GM19240 (cell line): Measurements from ENCODE around the gene GRAMD2B.
"Not testable (repeated sequence)": the region's sequence is repeated elsewhere in the genome, so short reads cannot be mapped to it uniquely, and the experiment has no call there.

ENCODE experiments used
- DNase-seq: peaks from one replicate; pipeline ENCODE4 v3.0.0; 2011; ENCODE audit warnings: low spot score; ENCODE audit not compliant: insufficient read length

The GRAMD2B gene

GRCh38 chr5:126449751-126450271, 26.6 kb downstream of the GRAMD2B start:
- no peak for DNase-seq

- no peak for DNase-seq
Measured at GRCh38 chr5:126450346-126450745, 27.1 kb downstream of the GRAMD2B start.

GRCh38 chr5:126450907-126451306, 27.7 kb downstream of the GRAMD2B start:
- DNase-seq, result no peak

DNA sequence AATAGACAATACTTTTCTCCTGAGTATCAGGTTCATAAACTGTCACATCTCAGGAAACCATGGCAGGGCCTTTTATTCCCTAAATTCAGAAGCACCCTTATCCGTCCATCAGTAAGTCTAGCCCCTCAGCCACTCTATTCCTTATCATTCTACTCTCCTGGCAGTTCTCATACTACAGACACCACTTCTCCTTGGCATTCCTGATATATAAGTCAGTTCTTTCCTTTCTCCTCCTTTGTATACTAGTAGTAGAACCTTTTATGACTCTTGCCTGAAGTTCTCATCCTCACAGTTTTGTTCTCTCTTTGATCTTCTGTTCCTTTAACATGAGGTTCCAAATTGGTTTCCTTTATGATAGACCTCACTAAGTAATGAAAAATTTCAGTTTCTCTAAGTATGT, 29.3 kb downstream of the GRAMD2B start:
- no peak for DNase-seq

DNA sequence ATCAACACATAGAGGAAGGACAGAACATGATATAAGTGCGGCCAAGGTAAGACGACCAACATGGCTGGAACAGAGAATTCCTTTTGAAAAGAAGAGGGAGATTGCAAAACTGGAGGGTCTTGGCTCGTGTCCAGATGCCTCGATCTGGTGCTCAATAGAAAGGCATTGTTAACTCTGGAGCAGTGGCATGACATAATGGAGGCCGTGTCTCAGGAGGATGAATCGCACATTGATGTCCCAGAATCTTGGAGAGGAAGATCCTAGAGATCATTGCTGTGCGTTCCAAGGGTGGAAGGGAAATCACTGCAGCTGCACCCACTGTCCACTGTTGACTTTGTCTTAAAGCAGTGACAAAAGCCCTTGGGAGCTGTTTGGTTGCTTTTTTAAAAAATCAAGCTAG, 30.9 kb downstream of the GRAMD2B start:
- DNase-seq, result no peak

DNA sequence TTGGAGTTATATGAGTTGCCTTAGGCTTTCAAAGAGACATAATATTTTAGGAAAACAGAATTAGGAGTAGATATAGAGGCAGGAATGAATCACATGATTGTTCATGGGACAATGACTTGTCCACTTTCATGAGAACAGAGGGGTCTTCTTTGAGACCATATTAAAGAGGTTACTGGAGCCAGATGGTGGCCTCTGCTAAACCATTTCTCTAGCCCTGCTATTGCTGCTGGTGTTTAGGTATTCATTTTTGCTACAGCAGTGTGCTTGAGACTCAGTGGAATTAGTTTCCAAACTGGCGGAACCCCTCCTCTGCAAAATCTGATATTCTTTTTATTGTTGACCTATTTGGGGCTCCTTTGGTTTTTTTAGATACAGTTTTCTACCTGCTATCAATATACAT, 31.3 kb downstream of the GRAMD2B start:
- DNase-seq, result no peak

DNA sequence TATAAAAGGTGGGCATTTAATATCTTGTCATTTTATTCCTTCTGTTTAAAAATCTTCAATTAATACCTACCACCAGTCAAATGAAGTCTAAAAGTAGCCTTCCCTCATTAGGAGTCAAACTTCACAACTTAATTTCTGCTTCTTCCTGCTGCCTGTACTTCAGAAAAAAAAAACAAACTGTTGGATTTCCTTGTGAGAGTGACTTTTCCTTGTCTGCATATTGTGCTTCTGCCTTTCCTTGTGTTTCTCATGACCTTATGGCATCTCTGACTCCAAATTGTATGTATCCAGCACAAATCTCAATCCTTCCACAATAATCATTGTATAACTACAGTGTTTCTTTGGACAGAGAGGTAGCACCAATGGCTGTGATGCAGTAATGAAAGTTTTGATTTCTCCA, 32.1 kb downstream of the GRAMD2B start:
- DNase-seq, result no peak

GRCh38 chr5:126455728-126456127, 32.5 kb downstream of the GRAMD2B start:
- DNase-seq, result no peak

DNA sequence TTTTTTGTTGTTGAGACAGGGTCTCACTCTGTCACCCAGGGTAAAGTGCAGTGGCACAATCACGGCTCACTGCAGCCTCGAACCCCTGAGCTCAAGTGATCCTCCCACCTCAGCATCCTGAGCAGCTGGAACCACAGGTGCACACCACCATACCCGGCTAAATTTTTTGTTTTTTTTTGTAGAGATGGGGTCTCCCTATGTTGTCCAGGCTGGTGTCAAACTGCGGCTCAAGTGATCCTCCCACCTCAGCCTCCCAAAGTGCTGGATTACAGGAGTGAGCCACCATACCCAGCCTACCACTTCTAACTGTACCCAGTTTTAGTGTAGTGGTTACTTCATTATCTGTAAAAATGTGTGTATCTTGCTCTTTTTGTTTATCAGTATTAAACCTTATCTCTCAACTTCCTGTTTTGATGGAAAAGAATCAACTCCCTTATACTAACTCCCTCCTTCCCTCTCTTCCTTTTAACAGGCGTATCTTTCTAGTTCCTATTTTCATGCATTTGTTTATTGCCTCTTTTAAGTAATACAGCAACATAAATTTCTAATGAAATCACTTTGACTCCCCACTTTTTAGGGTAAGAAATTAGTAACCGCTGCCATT, 33.1 kb downstream of the GRAMD2B start:
- DNase-seq, result no peak

DNA sequence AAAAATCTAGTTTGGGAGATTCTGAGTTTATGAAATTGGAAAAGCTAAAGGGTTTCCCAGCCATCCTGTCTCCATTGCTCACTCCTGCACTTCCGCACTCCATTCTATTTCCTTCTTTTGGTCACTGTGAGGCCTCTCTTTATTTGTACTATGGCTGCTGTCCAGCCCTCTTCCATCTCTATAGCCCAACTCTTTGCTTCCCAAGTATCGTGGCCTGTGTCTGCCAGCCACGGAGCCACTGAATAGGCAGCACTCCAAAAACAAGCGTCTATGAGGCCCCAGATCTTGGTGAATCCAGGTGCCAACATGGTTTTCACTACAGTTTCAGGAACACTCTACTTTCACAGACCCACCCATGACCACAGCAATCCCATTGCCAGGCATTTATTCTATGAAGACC, 37.2 kb downstream of the GRAMD2B start:
- DNase-seq, result no peak

DNA sequence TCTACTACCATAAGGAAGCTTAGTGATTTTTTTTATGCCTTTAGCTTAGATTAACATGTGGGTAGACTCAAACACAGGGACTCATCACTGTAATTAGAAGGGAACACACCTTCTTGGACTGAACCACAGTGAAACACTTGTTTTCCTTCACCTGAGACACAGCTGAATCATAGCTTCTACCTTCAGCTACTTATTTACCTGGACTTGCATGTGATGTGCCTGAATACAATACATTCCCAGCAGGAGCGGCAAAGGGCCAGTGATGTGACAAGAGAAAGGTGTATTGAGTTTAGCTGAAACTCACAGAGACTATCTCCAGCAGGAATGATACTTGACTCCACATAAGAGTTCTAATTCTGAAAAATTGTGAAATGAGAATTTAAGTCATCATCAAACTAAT, 37.8 kb downstream of the GRAMD2B start:
- no peak for DNase-seq

DNA sequence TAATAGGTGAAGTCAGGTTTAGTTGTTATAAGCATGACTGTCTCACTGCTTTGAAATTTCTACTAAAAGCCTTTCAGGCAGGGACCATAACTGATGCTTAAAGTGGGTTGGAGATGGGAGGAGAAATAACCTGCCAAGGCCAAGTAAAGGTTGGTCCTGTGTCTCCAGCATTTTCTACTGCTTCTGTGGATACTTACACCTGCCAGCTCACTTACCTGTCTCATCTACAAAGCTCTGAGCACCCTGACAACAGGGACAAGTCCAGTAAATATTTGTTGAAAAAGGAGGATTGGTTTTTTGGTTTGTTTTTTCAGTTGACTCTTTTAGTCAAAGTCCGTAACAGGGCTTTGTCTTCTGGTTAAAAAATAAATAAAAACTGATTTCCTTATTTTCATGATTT, 38.6 kb downstream of the GRAMD2B start:
- no peak for DNase-seq

- DNase-seq, result no peak
Measured at GRCh38 chr5:126462239-126463014, 39.2 kb downstream of the GRAMD2B start.

DNA sequence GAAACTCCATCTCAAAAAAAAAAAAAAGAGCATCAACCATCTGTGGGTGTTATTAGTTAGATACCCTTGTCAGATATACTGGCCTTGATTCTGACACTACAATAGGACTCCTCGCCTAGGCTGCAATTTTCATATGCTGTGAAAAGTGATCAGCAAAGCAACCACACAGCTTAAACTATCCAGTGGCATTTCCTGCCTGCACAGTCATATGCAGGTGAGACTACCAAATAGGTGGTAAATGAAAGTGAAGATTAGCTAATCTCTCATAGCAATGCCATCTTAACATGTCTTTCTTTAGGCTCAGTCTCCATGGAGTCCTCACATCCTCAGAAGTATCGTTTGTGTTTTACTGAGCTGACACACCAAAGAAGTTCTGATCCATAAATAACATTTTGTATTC, 40.8 kb downstream of the GRAMD2B start:
- DNase-seq, result no peak

GRCh38 chr5:126464959-126465358, 41.8 kb downstream of the GRAMD2B start:
- no peak for DNase-seq

- DNase-seq, result no peak
Measured at GRCh38 chr5:126468091-126468490, 44.9 kb downstream of the GRAMD2B start.

- no peak for DNase-seq
Measured at GRCh38 chr5:126469536-126470316, 46.5 kb downstream of the GRAMD2B start.

DNA sequence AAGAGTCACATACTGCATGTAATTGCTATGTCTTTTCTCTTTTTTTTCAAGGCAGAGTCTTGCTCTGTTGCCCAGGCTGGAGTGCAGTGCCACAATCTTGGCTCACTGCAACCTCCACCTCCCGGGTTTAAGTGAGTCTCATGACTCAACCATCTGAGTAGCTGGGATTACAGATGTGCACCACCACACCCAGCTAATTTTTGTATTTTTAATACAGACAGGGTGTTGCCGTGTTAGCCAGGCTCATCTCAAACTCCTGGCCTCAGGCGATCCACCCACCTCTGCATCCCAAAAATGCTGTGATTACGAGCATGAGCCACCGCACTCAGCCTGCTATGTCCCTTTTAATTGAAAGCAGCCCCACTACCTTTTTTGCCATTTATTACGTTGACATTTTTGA, 47.3 kb downstream of the GRAMD2B start:
- DNase-seq, result not testable (repeated sequence)

DNA sequence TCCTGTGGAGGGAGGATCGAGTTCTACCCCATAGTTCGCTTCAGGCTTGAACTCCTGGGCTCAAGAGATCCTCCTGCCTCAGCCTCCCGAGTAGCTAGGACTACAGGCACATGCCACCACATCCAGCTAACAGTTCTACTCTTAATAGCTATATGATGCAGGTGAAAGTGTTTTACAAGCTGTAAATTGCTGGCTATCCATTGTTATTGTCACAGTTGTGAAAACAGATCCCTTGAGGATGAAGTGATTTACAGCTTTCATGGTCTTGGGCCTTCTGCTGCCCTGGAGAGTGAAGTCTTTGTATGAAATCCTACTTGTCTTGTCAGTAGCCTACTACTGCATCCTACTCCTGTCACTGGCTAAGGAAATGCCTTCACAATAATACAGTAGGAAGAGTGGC, 48.0 kb downstream of the GRAMD2B start:
- no peak for DNase-seq

DNA sequence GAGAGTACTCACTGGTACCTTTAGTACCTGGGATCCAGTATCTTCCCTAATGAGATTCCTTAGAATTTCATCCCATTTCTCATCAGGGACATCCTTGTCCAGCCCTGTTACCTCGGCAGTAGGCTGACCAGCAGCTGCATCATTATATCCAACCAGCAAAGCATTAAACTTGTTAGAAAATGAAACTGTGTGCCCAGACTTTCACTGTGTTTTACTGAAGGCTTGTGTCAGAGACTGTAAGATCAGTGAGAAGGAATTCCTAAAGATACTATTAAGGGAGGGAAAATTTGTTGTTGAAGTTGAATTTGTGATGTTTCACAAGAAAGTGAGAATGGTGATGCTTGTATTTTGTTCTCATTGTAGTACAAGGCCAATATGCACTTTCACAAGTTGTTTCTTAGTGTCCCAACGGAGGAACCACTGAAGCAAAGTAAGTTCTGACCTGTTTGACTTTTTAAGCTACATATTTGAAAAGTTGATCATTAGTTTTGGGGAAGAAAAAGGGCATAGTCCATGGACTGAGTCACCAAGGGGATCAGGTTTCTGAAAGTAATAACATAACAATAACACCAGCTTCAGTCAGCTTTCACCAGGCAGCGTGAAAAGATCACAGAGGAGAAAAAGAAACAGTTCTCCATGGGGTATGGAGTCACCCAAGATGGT, 48.8 kb downstream of the GRAMD2B start:
- no peak for DNase-seq

- DNase-seq, result no peak
Measured at GRCh38 chr5:126472538-126472889, 49.3 kb downstream of the GRAMD2B start.
